ENCODE results near the gene RNF150.
A peak's percentile ranks its signal among the peaks of the same experiment; 100 is the strongest.

Gene RNF150

GRCh38 chr4:140866492-140867005, 266.7 kb downstream of the RNF150 start:
- H3K4me3 ChIP-seq (ENCODE audit: insufficient read length, low read depth) = no peak overlapping the region
- H3K9me3 ChIP-seq (ENCODE audit: insufficient read depth, low read length) = no peaks in the 10 kb centered on the region
- TF ChIP-seq ZNF274 (IDR thresholded peaks at IDR 0.05; ENCODE audit: low read depth, low read length) = no peak
- TF ChIP-seq SUZ12 (IDR thresholded peaks at IDR 0.05; ENCODE audit: extremely low read depth, insufficient read depth, insufficient read length) = no peak
- TF ChIP-seq YY1 (IDR thresholded peaks at IDR 0.05; ENCODE audit: insufficient read depth, insufficient read length) = no peak
- no peak for DNase-seq (ENCODE audit: low read depth, low spot score)
- no peaks in the 10 kb centered on the region for H3K27me3 ChIP-seq (ENCODE audit: insufficient read depth, insufficient read length)
- H3K4me1 ChIP-seq (ENCODE audit: insufficient read depth, insufficient read length) = no peaks in the 10 kb centered on the region
- no peaks in the 10 kb centered on the region for H3K36me3 ChIP-seq (ENCODE audit: insufficient read depth, insufficient read length, low read length)
- H3K9ac ChIP-seq (ENCODE audit: insufficient read length, low read depth) = no peak overlapping the region

- Histone ChIP-seq H3K27me3 (ENCODE audit: insufficient read depth, insufficient read length) (no peaks in the 10 kb centered on the region), H3K4me3 (ENCODE audit: insufficient read length, low read depth) (no peak overlapping the region), H3K4me1 (ENCODE audit: insufficient read depth, insufficient read length) (no peaks in the 10 kb centered on the region), H3K36me3 (ENCODE audit: insufficient read depth, insufficient read length, low read length) (no peaks in the 10 kb centered on the region), H3K9ac (ENCODE audit: insufficient read length, low read depth) (no peak overlapping the region), H3K9me3 (ENCODE audit: insufficient read depth, low read length) (no peaks in the 10 kb centered on the region)
- no peak for DNase-seq (ENCODE audit: low read depth, low spot score)
- TF ChIP-seq ZNF274 (IDR thresholded peaks at IDR 0.05; ENCODE audit: low read depth, low read length) = no peak
- no peak for TF ChIP-seq YY1 (IDR thresholded peaks at IDR 0.05; ENCODE audit: insufficient read depth, insufficient read length)
- TF ChIP-seq SUZ12 (IDR thresholded peaks at IDR 0.05; ENCODE audit: extremely low read depth, insufficient read depth, insufficient read length) = no peak
Observed at GRCh38 chr4:140865253-140866217, 267.7 kb downstream of the RNF150 start.

GRCh38 chr4:140863197-140863596, 270.1 kb downstream of the RNF150 start:
- no peaks in the 10 kb centered on the region for H3K9me3 ChIP-seq (ENCODE audit: insufficient read depth, low read length)
- no peaks in the 10 kb centered on the region for H3K27me3 ChIP-seq (ENCODE audit: insufficient read depth, insufficient read length)
- no peaks in the 10 kb centered on the region for H3K36me3 ChIP-seq (ENCODE audit: insufficient read depth, insufficient read length, low read length)
- no peak for DNase-seq (ENCODE audit: low read depth, low spot score)
- no peak overlapping the region for H3K9ac ChIP-seq (ENCODE audit: insufficient read length, low read depth)
- no peak overlapping the region for H3K4me3 ChIP-seq (ENCODE audit: insufficient read length, low read depth)
- TF ChIP-seq ZNF274 (IDR thresholded peaks at IDR 0.05; ENCODE audit: low read depth, low read length) (no peak), SUZ12 (IDR thresholded peaks at IDR 0.05; ENCODE audit: extremely low read depth, insufficient read depth, insufficient read length) (no peak), YY1 (IDR thresholded peaks at IDR 0.05; ENCODE audit: insufficient read depth, insufficient read length) (no peak)
- H3K4me1 ChIP-seq (ENCODE audit: insufficient read depth, insufficient read length) = no peaks in the 10 kb centered on the region

- Histone ChIP-seq H3K4me3 (ENCODE audit: insufficient read length, low read depth) (no peak overlapping the region), H3K9ac (ENCODE audit: insufficient read length, low read depth) (no peak overlapping the region), H3K36me3 (ENCODE audit: insufficient read depth, insufficient read length, low read length) (no peaks in the 10 kb centered on the region), H3K9me3 (ENCODE audit: insufficient read depth, low read length) (no peaks in the 10 kb centered on the region), H3K27me3 (ENCODE audit: insufficient read depth, insufficient read length) (no peaks in the 10 kb centered on the region), H3K4me1 (ENCODE audit: insufficient read depth, insufficient read length) (no peaks in the 10 kb centered on the region)
- DNase-seq (ENCODE audit: low read depth, low spot score) = no peak
- TF ChIP-seq YY1 (IDR thresholded peaks at IDR 0.05; ENCODE audit: insufficient read depth, insufficient read length) (no peak), ZNF274 (IDR thresholded peaks at IDR 0.05; ENCODE audit: low read depth, low read length) (no peak), SUZ12 (IDR thresholded peaks at IDR 0.05; ENCODE audit: extremely low read depth, insufficient read depth, insufficient read length) (no peak)
Observed at GRCh38 chr4:140862177-140862442, 271.2 kb downstream of the RNF150 start.

GRCh38 chr4:140861359-140862176, 271.7 kb downstream of the RNF150 start:
- Histone ChIP-seq H3K27me3 (ENCODE audit: insufficient read depth, insufficient read length) (no peaks in the 10 kb centered on the region), H3K4me1 (ENCODE audit: insufficient read depth, insufficient read length) (no peaks in the 10 kb centered on the region), H3K9ac (ENCODE audit: insufficient read length, low read depth) (no peak overlapping the region), H3K9me3 (ENCODE audit: insufficient read depth, low read length) (no peaks in the 10 kb centered on the region), H3K4me3 (ENCODE audit: insufficient read length, low read depth) (no peak overlapping the region), H3K36me3 (ENCODE audit: insufficient read depth, insufficient read length, low read length) (no peaks in the 10 kb centered on the region)
- DNase-seq (ENCODE audit: low read depth, low spot score) = peak; percentile 56
- TF ChIP-seq SUZ12 (IDR thresholded peaks at IDR 0.05; ENCODE audit: extremely low read depth, insufficient read depth, insufficient read length) (no peak), ZNF274 (IDR thresholded peaks at IDR 0.05; ENCODE audit: low read depth, low read length) (no peak)

GRCh38 chr4:140858897-140859296, 274.4 kb downstream of the RNF150 start:
- Histone ChIP-seq H3K27me3 (ENCODE audit: insufficient read depth, insufficient read length) (no peaks in the 10 kb centered on the region), H3K4me1 (ENCODE audit: insufficient read depth, insufficient read length) (no peaks in the 10 kb centered on the region), H3K9ac (ENCODE audit: insufficient read length, low read depth) (no peak overlapping the region), H3K4me3 (ENCODE audit: insufficient read length, low read depth) (no peak overlapping the region), H3K9me3 (ENCODE audit: insufficient read depth, low read length) (no peaks in the 10 kb centered on the region), H3K36me3 (ENCODE audit: insufficient read depth, insufficient read length, low read length) (no peaks in the 10 kb centered on the region)
- DNase-seq (ENCODE audit: low read depth, low spot score) = no peak
- TF ChIP-seq YY1 (IDR thresholded peaks at IDR 0.05; ENCODE audit: insufficient read depth, insufficient read length) (no peak), SUZ12 (IDR thresholded peaks at IDR 0.05; ENCODE audit: extremely low read depth, insufficient read depth, insufficient read length) (no peak), ZNF274 (IDR thresholded peaks at IDR 0.05; ENCODE audit: low read depth, low read length) (no peak)

GRCh38 chr4:140857111-140857510, 276.2 kb downstream of the RNF150 start:
- no peak overlapping the region for H3K4me3 ChIP-seq (ENCODE audit: insufficient read length, low read depth)
- H3K36me3 ChIP-seq (ENCODE audit: insufficient read depth, insufficient read length, low read length) = no peaks in the 10 kb centered on the region
- no peak for TF ChIP-seq SUZ12 (IDR thresholded peaks at IDR 0.05; ENCODE audit: extremely low read depth, insufficient read depth, insufficient read length)
- TF ChIP-seq YY1 (IDR thresholded peaks at IDR 0.05; ENCODE audit: insufficient read depth, insufficient read length) = no peak
- no peak for TF ChIP-seq ZNF274 (IDR thresholded peaks at IDR 0.05; ENCODE audit: low read depth, low read length)
- H3K9ac ChIP-seq (ENCODE audit: insufficient read length, low read depth) = no peak overlapping the region
- no peaks in the 10 kb centered on the region for H3K4me1 ChIP-seq (ENCODE audit: insufficient read depth, insufficient read length)
- no peaks in the 10 kb centered on the region for H3K9me3 ChIP-seq (ENCODE audit: insufficient read depth, low read length)
- no peaks in the 10 kb centered on the region for H3K27me3 ChIP-seq (ENCODE audit: insufficient read depth, insufficient read length)
- no peak for DNase-seq (ENCODE audit: low read depth, low spot score)

Measured in NT2/D1 (cell line).